KOPT-K1 (cell line): ENCODE measurements around the gene C1QTNF6.
"Not testable (repeated sequence)": the region's sequence is repeated elsewhere in the genome, so short reads cannot be mapped to it uniquely, and the experiment has no call there.

Experiments used
- H3K27ac ChIP-seq: fragments of 200-600 bp; sonication (generic); 2 replicates; pipeline ENCODE4 v1.5.1; 2016; ENCODE audit warnings: antibody characterized with exemption, mild to moderate bottlenecking, low read depth, low read length; ENCODE audit not compliant: poor library complexity, severe bottlenecking
- H3K36me3 ChIP-seq: fragments of 200-600 bp; sonication (generic); 2 replicates; pipeline ENCODE4 v1.5.1; 2017; ENCODE audit warnings: antibody characterized with exemption, mild to moderate bottlenecking, low read length, moderate library complexity; ENCODE audit not compliant: insufficient read depth
- H3K9me3 ChIP-seq: fragments of 200-600 bp; sonication (generic); 2 replicates; pipeline ENCODE4 v1.5.1; 2017; ENCODE audit warnings: antibody characterized with exemption, low read length, mild to moderate bottlenecking; ENCODE audit not compliant: insufficient read depth, poor library complexity, severe bottlenecking

C1QTNF6 gene

GRCh38 chr22:37204045-37204655, 16.1 kb upstream of the C1QTNF6 start:
- Histone ChIP-seq H3K27ac (no peak overlapping the region), H3K9me3 (no peaks in the 10 kb centered on the region), H3K36me3 (no peaks in the 10 kb centered on the region)

DNA sequence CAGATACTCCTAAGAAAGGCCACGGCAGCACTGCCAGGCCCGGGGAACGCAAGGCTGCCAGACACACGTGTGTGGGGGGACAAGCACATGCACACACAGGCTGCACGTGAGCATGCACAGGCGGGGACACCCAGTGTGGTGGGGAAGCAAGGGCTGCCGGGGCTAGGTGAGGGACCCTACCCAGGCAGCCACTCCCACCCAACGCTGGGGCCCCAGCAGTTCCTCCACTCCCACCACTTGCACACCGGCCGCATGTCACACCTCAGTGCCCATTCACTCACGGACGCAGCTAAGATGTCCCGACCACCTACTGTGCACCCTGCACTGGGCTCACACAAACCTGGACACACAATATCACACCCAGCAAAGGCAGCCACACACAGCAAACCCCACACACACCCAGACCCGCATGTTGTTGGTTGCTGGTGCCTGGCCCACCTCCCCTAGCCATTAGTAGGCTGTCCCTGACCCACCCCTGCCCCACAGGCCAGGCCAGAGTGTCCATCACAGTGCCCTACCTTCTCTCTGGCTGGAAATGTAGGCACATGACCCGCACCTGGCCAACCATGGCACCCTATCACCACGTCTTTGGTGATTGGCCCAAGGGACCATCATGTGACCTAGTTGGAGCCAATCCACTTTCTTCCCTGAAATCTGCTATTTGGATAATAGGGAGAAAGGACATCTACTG, 15.5 kb upstream of the C1QTNF6 start:
- Histone ChIP-seq H3K9me3 (no peaks in the 10 kb centered on the region), H3K27ac (no peak overlapping the region), H3K36me3 (no peaks in the 10 kb centered on the region)

DNA sequence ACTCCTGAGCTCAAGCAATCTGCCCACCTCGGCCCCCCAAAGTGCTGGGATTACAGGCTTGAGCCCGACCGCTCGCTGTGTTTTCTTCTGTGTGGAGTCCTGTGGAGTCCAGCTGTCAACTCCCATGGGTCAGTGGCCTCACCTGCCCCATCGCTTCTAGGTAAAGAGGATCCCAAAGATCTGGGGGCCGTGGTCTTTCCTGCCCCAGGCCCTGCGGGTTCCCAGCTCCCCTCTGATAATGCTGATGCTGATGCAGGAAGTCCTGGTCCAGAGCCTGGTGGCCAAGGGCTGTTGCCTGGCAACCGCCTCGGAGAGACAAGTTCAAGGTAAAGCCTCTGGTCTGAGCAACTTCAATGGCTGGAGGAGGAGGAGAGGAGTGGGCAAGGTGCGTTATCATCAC, 14.7 kb upstream of the C1QTNF6 start:
- Histone ChIP-seq H3K36me3 (no peaks in the 10 kb centered on the region), H3K27ac (no peak overlapping the region), H3K9me3 (no peaks in the 10 kb centered on the region)

DNA sequence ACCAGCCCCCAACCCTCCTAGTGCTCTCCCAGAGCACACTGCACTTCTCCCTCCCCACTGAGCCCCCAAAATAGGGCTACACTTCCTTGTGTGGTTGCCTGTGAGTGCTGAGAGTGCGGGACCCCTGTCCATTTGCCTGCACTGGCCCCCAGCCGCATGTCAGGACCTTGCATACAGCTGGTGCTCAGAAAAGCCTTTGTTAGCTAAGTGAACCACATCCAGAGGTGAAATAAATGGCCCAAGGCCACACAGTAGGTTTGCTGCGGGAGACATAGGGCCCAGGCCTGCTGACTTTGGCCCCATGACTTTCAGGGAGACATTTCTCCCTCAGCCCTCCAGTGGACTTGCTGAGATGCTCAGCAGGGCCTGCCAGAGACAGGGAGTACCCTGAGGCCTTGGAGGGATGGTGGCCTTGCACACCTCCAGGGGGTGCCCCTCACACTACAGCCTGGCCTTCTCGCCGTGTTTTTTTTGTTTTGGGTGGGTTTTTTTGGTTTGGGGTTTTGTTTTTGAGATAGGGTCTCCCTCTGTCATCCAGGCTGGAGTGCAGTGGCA, 14.0 kb upstream of the C1QTNF6 start:
- Histone ChIP-seq H3K9me3 (no peaks in the 10 kb centered on the region), H3K27ac (peak overlapping the region; percentile 28), H3K36me3 (no peaks in the 10 kb centered on the region)

- peak overlapping the region; percentile 28 for H3K27ac ChIP-seq
- not testable (repeated sequence) for H3K9me3 ChIP-seq, H3K36me3 ChIP-seq
These were observed 13.4 kb upstream of the C1QTNF6 start for GRCh38 chr22:37201443-37201820.

DNA sequence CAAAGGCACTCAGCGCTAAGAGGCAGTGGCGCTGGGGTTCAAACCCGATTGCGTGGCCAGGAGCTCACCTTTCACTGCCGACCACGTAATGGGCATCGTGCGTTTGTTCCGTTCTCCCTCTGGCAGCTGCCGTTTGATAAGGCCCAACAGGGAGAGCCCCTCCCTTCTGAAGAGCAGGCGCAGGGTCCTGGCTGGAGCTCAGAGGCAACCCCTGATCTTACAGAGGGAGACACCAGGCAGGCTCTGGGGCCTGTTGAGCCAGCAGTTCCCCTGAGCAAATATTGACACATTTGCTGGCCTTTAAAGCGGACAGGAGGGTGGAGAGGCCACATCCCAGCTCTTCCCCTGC, 11.7 kb upstream of the C1QTNF6 start:
- Histone ChIP-seq H3K27ac (peak overlapping the region; percentile 97), H3K9me3 (no peaks in the 10 kb centered on the region), H3K36me3 (no peaks in the 10 kb centered on the region)

- Histone ChIP-seq H3K36me3 (no peaks in the 10 kb centered on the region), H3K27ac (peak overlapping the region; percentile 97), H3K9me3 (no peaks in the 10 kb centered on the region)
These were observed 11.2 kb upstream of the C1QTNF6 start for GRCh38 chr22:37199103-37199759.

DNA sequence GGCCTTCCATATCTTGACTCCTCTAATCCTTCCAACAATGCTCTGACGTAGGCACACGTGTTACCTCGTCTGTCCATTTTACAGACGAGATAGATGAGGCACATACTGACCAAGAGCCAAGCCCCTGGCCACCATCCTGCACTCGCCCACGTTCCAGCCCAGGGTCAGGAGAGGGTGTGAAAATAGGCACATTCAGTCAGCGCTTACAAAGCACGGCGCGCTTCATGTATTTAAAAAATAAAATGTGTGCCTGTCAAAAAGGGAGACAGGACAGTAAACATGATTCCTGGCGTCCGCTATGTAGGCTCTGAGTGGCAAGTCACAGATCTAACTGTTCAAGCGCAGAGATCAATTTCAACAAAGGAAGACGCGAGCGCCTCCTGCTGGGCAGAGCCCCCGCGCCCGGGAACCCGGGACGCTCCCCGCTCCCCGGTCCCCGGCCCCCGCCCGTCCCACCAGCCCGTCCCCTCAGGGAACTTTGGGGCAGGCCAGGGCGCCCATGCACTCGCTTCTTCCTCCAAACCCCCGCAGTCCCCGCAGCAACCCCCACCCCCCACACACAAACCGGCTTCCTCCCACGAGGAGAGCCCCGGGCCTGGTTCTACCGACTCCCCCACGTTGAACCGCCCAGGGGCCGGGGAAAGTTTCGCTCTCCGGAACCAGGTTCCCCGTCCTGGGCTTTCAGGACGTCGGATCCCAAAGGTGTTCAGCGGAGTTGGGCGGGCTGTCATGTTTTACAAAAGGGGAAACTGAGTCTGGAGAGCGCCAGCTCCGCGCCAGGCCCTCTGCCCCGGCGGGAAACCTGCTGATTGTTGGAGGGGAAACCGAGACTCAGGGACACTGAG, 10.4 kb upstream of the C1QTNF6 start:
- H3K36me3 ChIP-seq: no peaks in the 10 kb centered on the region
- no peaks in the 10 kb centered on the region for H3K9me3 ChIP-seq
- peak overlapping the region; percentile 97 for H3K27ac ChIP-seq

DNA sequence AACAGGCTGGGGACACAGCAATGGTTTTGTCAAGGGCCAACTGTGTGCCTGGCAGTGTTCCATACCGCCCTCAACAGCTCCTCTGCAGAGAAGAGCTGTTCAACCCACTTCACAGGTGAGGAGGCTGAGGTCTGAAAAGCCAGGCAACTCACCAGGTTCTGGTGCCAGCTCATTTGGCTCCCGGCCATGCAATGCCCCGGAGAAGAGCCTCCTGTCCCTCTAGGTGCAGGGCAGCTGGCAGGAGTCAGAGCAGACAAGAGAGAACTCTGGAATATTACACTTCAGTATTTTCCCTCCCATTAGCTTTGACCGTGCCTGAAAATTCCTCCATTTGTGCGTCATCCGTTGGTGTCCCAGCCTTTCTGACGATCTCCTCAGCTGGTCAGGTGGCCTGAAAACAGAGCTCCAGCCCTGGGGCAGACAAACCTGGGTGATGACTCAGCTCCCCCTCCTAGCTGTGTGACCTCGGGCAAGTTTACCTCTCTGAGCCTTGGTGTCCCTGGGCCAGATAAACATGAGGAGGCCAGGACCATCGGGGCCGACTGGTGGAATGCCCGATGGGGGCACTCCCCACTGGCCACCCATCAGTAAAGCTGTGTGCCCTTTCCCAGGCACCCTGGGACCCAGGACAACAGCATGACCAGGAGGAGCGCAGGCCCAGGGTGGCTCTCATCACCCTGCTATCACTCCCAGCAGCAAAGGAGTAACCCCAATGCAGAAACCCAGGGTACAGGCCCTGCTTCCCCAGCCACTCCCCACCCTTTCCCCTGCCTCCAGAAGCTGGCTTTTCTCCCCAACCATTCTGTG, 9.6 kb upstream of the C1QTNF6 start:
- no peaks in the 10 kb centered on the region for H3K36me3 ChIP-seq
- peaks cover 5% of the 10 kb centered on the region for H3K9me3 ChIP-seq
- peak overlapping the region; percentile 97 for H3K27ac ChIP-seq

- Histone ChIP-seq H3K9me3 (peaks cover 6% of the 10 kb centered on the region), H3K27ac (no peak overlapping the region), H3K36me3 (no peaks in the 10 kb centered on the region)
These were observed 8.7 kb upstream of the C1QTNF6 start for GRCh38 chr22:37196539-37197450.

DNA sequence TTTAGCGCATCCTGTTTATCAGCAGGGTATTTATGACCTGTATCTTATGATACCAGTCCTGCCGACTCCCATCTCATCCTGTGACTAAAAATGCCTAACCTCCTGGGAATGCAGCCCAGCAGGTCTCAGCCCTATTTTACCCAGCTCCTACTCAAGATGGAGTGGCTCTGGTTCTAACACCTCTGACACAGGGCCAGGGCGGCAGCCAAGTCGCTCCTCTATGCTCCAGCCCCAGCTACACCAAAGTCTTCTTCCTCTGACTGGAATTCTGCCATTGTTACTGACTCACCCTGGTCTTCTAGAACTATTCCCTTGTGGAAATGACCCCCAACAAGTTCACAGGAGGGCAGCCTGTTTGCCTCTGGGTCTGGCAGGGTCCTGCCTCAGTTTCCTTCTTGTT, 7.9 kb upstream of the C1QTNF6 start:
- Histone ChIP-seq H3K36me3 (no peaks in the 10 kb centered on the region), H3K27ac (no peak overlapping the region), H3K9me3 (peaks cover 6% of the 10 kb centered on the region)

DNA sequence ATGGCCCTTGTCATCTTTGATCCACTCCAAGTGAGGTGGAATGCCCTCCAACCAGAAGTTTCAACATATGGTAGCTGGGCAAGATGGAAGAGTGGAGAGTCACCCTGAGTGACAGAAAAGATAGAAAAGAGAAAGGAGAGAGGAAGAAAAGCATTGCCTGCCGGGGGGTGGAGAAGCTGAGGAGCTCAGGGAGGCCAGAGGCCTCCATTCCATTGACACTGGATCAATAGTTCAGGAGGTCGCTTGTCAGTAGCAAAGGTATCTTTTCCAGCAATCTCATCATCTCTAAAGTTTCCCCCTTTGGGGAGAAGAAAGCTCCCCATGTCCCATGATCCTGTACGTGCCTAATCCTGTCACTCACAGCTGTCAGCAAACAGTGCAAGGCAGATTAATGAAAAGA, 6.7 kb upstream of the C1QTNF6 start:
- Histone ChIP-seq H3K9me3 (peaks cover 6% of the 10 kb centered on the region), H3K36me3 (no peaks in the 10 kb centered on the region), H3K27ac (no peak overlapping the region)

GRCh38 chr22:37193629-37194191, 5.7 kb upstream of the C1QTNF6 start:
- Histone ChIP-seq H3K36me3 (no peaks in the 10 kb centered on the region), H3K27ac (no peak overlapping the region), H3K9me3 (peaks cover 6% of the 10 kb centered on the region)
